H1 (cell line): Measurements from ENCODE around the gene LSM14B. TPM values are rescaled to one million over a fixed set of nuclear protein-coding genes. Genes with fewer than 3 reads are reported as not detected.

Experiments
- CTCF ChIA-PET: fragments of 300-600 bp; sonication (Branson Sonifier 250); formaldehyde crosslinking; loops from one replicate; lab custom pipeline; 2021; ENCODE audit not compliant: partially characterized antibody; lab: Charles Lee
- POLR2A ChIA-PET: fragments of 300-600 bp; sonication (Branson Sonifier 250); formaldehyde crosslinking; loops from one replicate; lab custom pipeline; 2021; ENCODE audit warnings: inconsistent platforms; ENCODE audit not compliant: partially characterized antibody; lab: Charles Lee
- DNase-seq, 2 experiments: peaks; one replicate each; pipeline versions ENCODE4 v3.0.0 to v3.0.0-alpha.2; 2010 to 2022; ENCODE audit warnings: low spot score in 2 of 2, low read depth in 1 of 2, mixed read lengths in 1 of 2
- FAIRE-seq: peaks from 2 replicates; lab custom pipeline; 2011; peaks lifted over from hg19 to GRCh38; lab: Jason Lieb, UNC
- H2AFZ ChIP-seq: 2 replicates; pipeline ENCODE4 v1.8.1; 2012; ENCODE audit warnings: low read length, inconsistent platforms
- H2AK5ac ChIP-seq: 2 replicates; pipeline ENCODE4 v1.6.1; 2013; ENCODE audit warnings: low read depth, low read length
- H2BK120ac ChIP-seq: replicated peaks from 2 replicates; pipeline ENCODE3; 2013; ENCODE audit warnings: low read depth, low read length, inconsistent platforms
- H2BK12ac ChIP-seq: 2 replicates; pipeline ENCODE4 v1.6.1; 2013; ENCODE audit warnings: low read depth, low read length
- H2BK15ac ChIP-seq: 2 replicates; pipeline ENCODE4 v1.6.1; 2013; ENCODE audit warnings: low read length
- H2BK20ac ChIP-seq: 2 replicates; pipeline ENCODE4 v1.6.1; 2013; ENCODE audit warnings: low read length
- H2BK5ac ChIP-seq: 2 replicates; pipeline ENCODE4 v1.6.1; 2013; ENCODE audit warnings: low read depth, low read length
- H3K14ac ChIP-seq: 2 replicates; pipeline ENCODE4 v1.6.1; 2013; ENCODE audit warnings: inconsistent platforms; ENCODE audit not compliant: insufficient read length
- H3K18ac ChIP-seq: 2 replicates; pipeline ENCODE4 v1.6.1; 2013; ENCODE audit warnings: low read length; ENCODE audit errors: extremely low read depth
- H3K23ac ChIP-seq: 2 replicates; pipeline ENCODE4 v1.6.1; 2013; ENCODE audit warnings: inconsistent platforms; ENCODE audit not compliant: insufficient read length
- H3K23me2 ChIP-seq: 2 replicates; pipeline ENCODE4 v1.6.1; 2013; ENCODE audit warnings: low read depth, low read length
- H3K27ac ChIP-seq: 2 replicates; pipeline ENCODE4 v1.6.1; 2011; ENCODE audit warnings: low read depth, low read length, inconsistent platforms
- H3K27me3 ChIP-seq, 4 experiments: replicated peaks in 1 of 4; 1 replicate in 1 of 4; 2 replicates in 3 of 4; pipeline versions ENCODE4 v1.6.1 to v1.8.1; 2011 to 2013; ENCODE audit warnings: low read length in 3 of 4, mild to moderate bottlenecking in 3 of 4, inconsistent platforms in 2 of 4, mixed read lengths in 2 of 4, moderate library complexity in 1 of 4; ENCODE audit not compliant: control insufficient read depth in 3 of 4, insufficient read depth in 3 of 4; ENCODE audit errors: extremely low read depth in 1 of 4
- H3K36me3 ChIP-seq, 4 experiments: 2 replicates each; pipeline versions ENCODE4 v1.6.1 to v1.8.1; 2011 to 2013; ENCODE audit warnings: mild to moderate bottlenecking in 4 of 4, low read length in 3 of 4, moderate library complexity in 2 of 4, control low read depth in 1 of 4, inconsistent platforms in 1 of 4; ENCODE audit not compliant: insufficient read depth in 4 of 4, control insufficient read depth in 2 of 4
- H3K4ac ChIP-seq: replicated peaks from 2 replicates; pipeline ENCODE3; 2013; ENCODE audit warnings: low read length, low read depth, mixed read lengths, inconsistent platforms; ENCODE audit not compliant: insufficient read length
- H3K4me1 ChIP-seq, 4 experiments: replicated peaks in 1 of 4; 1 replicate in 1 of 4; 2 replicates in 3 of 4; pipeline versions ENCODE4 v1.6.1 to v1.8.1; 2011 to 2013; ENCODE audit warnings: low read length in 3 of 4, inconsistent platforms in 2 of 4, mixed read lengths in 1 of 4; ENCODE audit not compliant: insufficient read depth in 4 of 4, control insufficient read depth in 3 of 4
- H3K4me2 ChIP-seq, 2 experiments: 2 replicates each; pipeline versions ENCODE4 v1.6.1 to v1.8.1; 2011 to 2013; ENCODE audit warnings: low read depth in 2 of 2, low read length in 2 of 2, control low read depth in 1 of 2, inconsistent platforms in 1 of 2, mild to moderate bottlenecking in 1 of 2; ENCODE audit not compliant: insufficient read depth in 1 of 2
- H3K4me3 ChIP-seq, 4 experiments: fragments of 200-600, 300-600 bp in 1 of 4; sonication (generic), shearing (Covaris generic), sonication (Bioruptor Twin) in 1 of 4; 2 replicates each; pipeline versions ENCODE4 v1.5.1 to v1.8.1; 2011 to 2016; ENCODE audit warnings: low read length in 4 of 4, low read depth in 3 of 4, control low read depth in 2 of 4, inconsistent platforms in 2 of 4, mild to moderate bottlenecking in 2 of 4, mixed read lengths in 1 of 4, moderate library complexity in 1 of 4; ENCODE audit not compliant: insufficient read depth in 2 of 4; ENCODE audit errors: extremely low read depth in 1 of 4
- H3K56ac ChIP-seq: replicated peaks from 2 replicates; pipeline ENCODE3; 2013; ENCODE audit warnings: low read depth, mild to moderate bottlenecking, mixed read lengths, low read length, inconsistent platforms; ENCODE audit not compliant: insufficient read length
- H3K79me1 ChIP-seq: 2 replicates; pipeline ENCODE4 v1.6.1; 2013; ENCODE audit warnings: low read depth, low read length, control low read depth
- H3K79me2 ChIP-seq, 2 experiments: 2 replicates each; pipeline versions ENCODE4 v1.6.1 to v1.8.1; 2012 to 2013; ENCODE audit warnings: low read length in 2 of 2, mild to moderate bottlenecking in 2 of 2, inconsistent platforms in 1 of 2; ENCODE audit not compliant: insufficient read depth in 2 of 2, control insufficient read depth in 1 of 2
- H3K9ac ChIP-seq, 4 experiments: replicated peaks in 1 of 4; 1 replicate in 1 of 4; 2 replicates in 3 of 4; pipeline versions ENCODE4 v1.6.1 to v1.8.1; 2011 to 2013; ENCODE audit warnings: low read depth in 3 of 4, low read length in 3 of 4, control low read depth in 2 of 4, mild to moderate bottlenecking in 2 of 4, moderate library complexity in 2 of 4, inconsistent platforms in 1 of 4; ENCODE audit errors: extremely low read depth in 1 of 4
- H3K9me3 ChIP-seq, 2 experiments: 2 replicates each; pipeline versions ENCODE4 v1.6.1 to v1.8.1; 2012 to 2013; ENCODE audit warnings: mild to moderate bottlenecking in 2 of 2, moderate library complexity in 2 of 2, control low read depth in 1 of 2, inconsistent platforms in 1 of 2, low read depth in 1 of 2, low read length in 1 of 2, mixed read lengths in 1 of 2; ENCODE audit not compliant: insufficient read depth in 2 of 2
- H4K20me1 ChIP-seq, 2 experiments: replicated peaks in 1 of 2; 2 replicates each; pipeline versions ENCODE3 to v1.8.1; 2011 to 2013; ENCODE audit warnings: inconsistent platforms in 2 of 2, low read length in 2 of 2, mild to moderate bottlenecking in 1 of 2; ENCODE audit not compliant: insufficient read depth in 2 of 2, control insufficient read depth in 1 of 2
- H4K5ac ChIP-seq: 2 replicates; pipeline ENCODE4 v1.6.1; 2013; ENCODE audit warnings: low read length, low read depth, mixed read lengths, inconsistent platforms; ENCODE audit not compliant: insufficient read length
- H4K8ac ChIP-seq: 2 replicates; pipeline ENCODE4 v1.8.0; 2013; ENCODE audit warnings: mild to moderate bottlenecking, moderate library complexity, low read length, inconsistent platforms; ENCODE audit not compliant: insufficient read depth; ENCODE audit errors: extremely low read depth
- H4K91ac ChIP-seq: replicated peaks from 2 replicates; pipeline ENCODE3; 2013; ENCODE audit warnings: low read length, mixed read lengths, inconsistent platforms; ENCODE audit not compliant: insufficient read length
- ASH2L ChIP-seq: fragments of 200-600, 300-600 bp; sonication (generic); IDR thresholded peaks from one replicate; pipeline ENCODE4 v1.7.1; 2017; ENCODE audit warnings: low read length
- BCL11A ChIP-seq, 2 experiments: IDR thresholded peaks; one replicate each; pipeline ENCODE4 v1.6.1; 2011; ENCODE audit warnings: low read depth in 2 of 2, low read length in 2 of 2, mild to moderate bottlenecking in 2 of 2
- EZH2 ChIP-seq: fragments of 200-600 bp; sonication (generic); IDR thresholded peaks from 2 replicates; pipeline ENCODE4 v1.7.1; 2012; ENCODE audit warnings: low read depth, mild to moderate bottlenecking, moderate library complexity, low read length, inconsistent platforms; ENCODE audit not compliant: severe bottlenecking
- HDAC2 ChIP-seq, 2 experiments: fragments of 300-600 bp in 1 of 2; sonication (generic) in 1 of 2; IDR thresholded peaks; 2 replicates each; pipeline ENCODE4 v1.6.1; 2011 to 2012; ENCODE audit warnings: low read depth in 2 of 2, low read length in 2 of 2, mild to moderate bottlenecking in 2 of 2, moderate library complexity in 2 of 2, borderline replicate concordance in 1 of 2, inconsistent platforms in 1 of 2
- JUND ChIP-seq: IDR thresholded peaks from 2 replicates; pipeline ENCODE4 v1.6.1; 2011; ENCODE audit warnings: mild to moderate bottlenecking, improper control_type of control experiment, low read length
- SIRT6 ChIP-seq: IDR thresholded peaks from one replicate; pipeline ENCODE4 v1.7.1; 2012; ENCODE audit warnings: low read length, inconsistent platforms
- YY1 ChIP-seq: IDR thresholded peaks from 2 replicates; pipeline ENCODE4 v1.6.1; 2011; ENCODE audit warnings: low read depth, mild to moderate bottlenecking, low read length
- WGBS, 2 experiments: shearing (Covaris generic) in 1 of 2; methylation state at CpG; one replicate each; pipeline versions ENCODE4 v1.1.6 to v1.1.7; 2013 to 2015; ENCODE audit warnings: low lambda C conversion rate in 2 of 2, mixed read lengths in 2 of 2, inconsistent platforms in 1 of 2, low coverage in 1 of 2, missing lambda C conversion rate in 1 of 2; ENCODE audit not compliant: insufficient replicate concordance in 2 of 2, insufficient coverage in 1 of 2, insufficient read length in 1 of 2; ENCODE audit errors: extremely low coverage in 1 of 2, missing lambda C conversion rate in 1 of 2; 5-methylcytosine and 5-hydroxymethylcytosine counted together
- polyA plus RNA-seq, 7 experiments: library from polyadenylated mRNA; depleted of rRNA in 3 of 7; stranded (reverse) in 5 of 7; unstranded in 2 of 7; fragments of >200 nt in 5 of 7; fragments of 200-250 nt in 2 of 7; gene quantifications; 1 replicate in 5 of 7; 2 replicates in 1 of 7; 4 replicates in 1 of 7; pipeline versions ENCODE4 v1.2.1 to v1.2.3, GENCODE V29; 2011 to 2013; ENCODE audit warnings: missing spikeins in 2 of 7, mixed read lengths in 2 of 7
- total RNA-seq: library from RNA; stranded (reverse); fragmentation: NEBNext Ultra II Directional; extraction: Animal tissue kit (Norgen Biotek cat#: 25700); gene quantifications from 2 replicates; pipeline ENCODE4 v1.2.1, GENCODE V29; 2021

The LSM14B gene
- total and polyA plus RNA-seq, 2 of the 8 experiments (the other 6 are each of a cell fraction or from before 2014, with no cell fraction given), result 58.3 to 65.6 TPM

DNA sequence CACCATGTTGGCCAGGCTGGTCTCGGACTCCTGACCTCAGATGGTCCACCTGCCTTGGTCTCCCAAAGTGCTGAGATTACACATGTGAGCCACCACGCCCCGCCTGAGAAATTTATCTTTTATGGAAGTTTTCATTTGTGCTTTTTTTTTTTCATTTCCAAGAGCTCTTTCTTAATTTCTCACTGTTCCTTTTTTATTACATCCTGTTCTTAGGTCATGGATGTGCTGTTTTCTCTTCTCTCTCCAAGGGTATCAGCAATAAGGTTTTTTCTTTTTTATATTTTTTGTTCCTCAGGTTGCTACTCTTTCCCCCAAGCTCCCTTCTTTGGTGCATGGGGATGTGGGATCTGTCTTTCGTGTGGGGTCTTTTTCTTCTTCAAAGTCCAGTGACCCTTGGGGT, 21.2 kb upstream of the LSM14B start:
- Histone ChIP-seq H3K56ac (no peak overlapping the region), H2AFZ (no peak overlapping the region), H3K79me2 (no peaks in the 10 kb centered on the region), H3K4ac (no peak overlapping the region), H4K8ac (no peak overlapping the region), H2BK12ac (no peak overlapping the region), H2BK15ac (no peak overlapping the region), H3K4me1 (no peaks in the 10 kb centered on the region; a peak in 1 of 7 replicates), H2BK5ac (no peak overlapping the region), H3K27ac (no peak overlapping the region), H3K79me1 (no peaks in the 10 kb centered on the region), H3K4me2 (no peak overlapping the region), H3K9ac (no peak overlapping the region), H4K5ac (no peak overlapping the region), H2BK20ac (no peak overlapping the region), H3K36me3 (no peaks in the 10 kb centered on the region), H3K9me3 (peaks cover under 1 to 5% of the 10 kb centered on the region in 2 experiments; a peak in 2 of 4 replicates), H3K23ac (no peak overlapping the region), H3K18ac (no peak overlapping the region), H3K14ac (no peak overlapping the region), H3K27me3 (peaks cover 0 to 3% (median under 1%) of the 10 kb centered on the region in 4 experiments; a peak in 2 of 7 replicates), H3K4me3 (no peak overlapping the region), H2BK120ac (no peak overlapping the region), H4K91ac (no peak overlapping the region), H4K20me1 (no peaks in the 10 kb centered on the region), H3K23me2 (peaks cover 4% of the 10 kb centered on the region; the same call in 1 of the 2 replicates), H2AK5ac (no peak overlapping the region)
- CTCF ChIA-PET, result interaction anchor here (1.2 kb wide), 2 partner anchors 11 to 14 kb away, joined by 3 read pairs; no protein-coding TSS in a partner anchor
- POLR2A ChIA-PET, result interaction anchor here (4.4 kb wide), 1 partner anchor 33 kb away, joined by 30 read pairs; no protein-coding TSS in a partner anchor
- 94% methylated on average over 4 of the region's 4 CpGs; no CpG with 5 or more reads in 1 of the 2 experiments for WGBS, 2 experiments
- FAIRE-seq, result no peak
- no peak for TF ChIP-seq SIRT6
- no peak for TF ChIP-seq JUND
- no peak for TF ChIP-seq BCL11A (IDR thresholded peaks at IDR 0.05; ENCODE audit: low read depth in 2 of 2, low read length in 2 of 2)
- TF ChIP-seq HDAC2 (IDR thresholded peaks at IDR 0.05; ENCODE audit: borderline replicate concordance in 1 of 2, low read depth in 2 of 2, low read length in 2 of 2), result no peak
- no peak for TF ChIP-seq EZH2
- no peak for TF ChIP-seq YY1
- no peak for TF ChIP-seq ASH2L
- no peak for DNase-seq
